Thoracic aorta (tissue), 2 donors: ENCODE results near the gene DAGLA. TPM values are rescaled to one million over a fixed set of nuclear protein-coding genes. Genes with fewer than 3 reads are reported as not detected.

Source experiments
- ATAC-seq: fragments of 150-250 bp; one replicate; pipeline ENCODE4 v1.8.0; 2017; ENCODE audit warnings: low read depth; ENCODE audit not compliant: insufficient number of reproducible peaks, low FRiP score
- DNase-seq: peaks from one replicate; pipeline ENCODE4 v3.0.0-alpha.2; 2020; ENCODE audit warnings: low spot score
- H3K27ac ChIP-seq, 2 donors: fragments of 200-600 bp; sonication (generic); 1 replicate in 1 of 2; 2 replicates in 1 of 2; pipeline ENCODE4 v1.5.1; 2016; ENCODE audit warnings: mild to moderate bottlenecking in 2 of 2, moderate library complexity in 2 of 2
- H3K27me3 ChIP-seq: fragments of 200-600 bp; sonication (generic); replicated peaks from 2 replicates; pipeline ENCODE4 v1.6.0; 2016; ENCODE audit warnings: mild to moderate bottlenecking; ENCODE audit not compliant: insufficient read depth
- H3K36me3 ChIP-seq: fragments of 200-600 bp; sonication (generic); one replicate; pipeline ENCODE4 v1.5.1; 2016
- H3K4me1 ChIP-seq, 2 donors: fragments of 200-600 bp; sonication (generic); 1 replicate in 1 of 2; 2 replicates in 1 of 2; pipeline versions ENCODE4 v1.5.1 to v1.6.0; 2016; ENCODE audit warnings: low read depth in 2 of 2, mild to moderate bottlenecking in 1 of 2; ENCODE audit not compliant: control insufficient read depth in 1 of 2
- H3K4me3 ChIP-seq: fragments of 200-600 bp; sonication (generic); 2 replicates; pipeline ENCODE4 v1.5.1; 2016; ENCODE audit warnings: mild to moderate bottlenecking
- H3K9me3 ChIP-seq: fragments of 200-600 bp; sonication (generic); 2 replicates; pipeline ENCODE4 v1.5.1; 2016
- CTCF ChIP-seq: fragments of 200-600 bp; sonication (generic); IDR thresholded peaks from one replicate; pipeline ENCODE4 v1.5.1; 2019; ENCODE audit warnings: antibody characterized with exemption
- total RNA-seq, 2 donors: library from RNA; depleted of rRNA; stranded (reverse); fragments of >200 nt; gene quantifications; one replicate each; pipeline versions ENCODE4 v1.1.0 to v1.2.3, GENCODE V29; 2016

DAGLA gene
- total RNA-seq, 2 donors from 2014 or later: 1.2 to 1.4 TPM

GRCh38 chr11:61752117-61752924 lies 72.1 kb downstream of the DAGLA start, which contains the start of gene MYRF:
Gene MYRF (plus strand): TSS chr11:61752636. CDS start chr11:61752745, 109 bp downstream.
- Histone ChIP-seq H3K9me3 (no peaks in the 10 kb centered on the region), H3K27ac (no peak within 1 kb of the TSS), H3K4me1 (peaks cover 0 to 11% of the 10 kb centered on the region in 2 donors), H3K4me3 (peak within 1 kb of the TSS; percentile 67), H3K27me3 (no peaks in the 10 kb centered on the region), H3K36me3 (no peaks in the 10 kb centered on the region)
- peak; percentile 37 for TF ChIP-seq CTCF
- ATAC-seq (no peak), DNase-seq (no peak)

GRCh38 chr11:61752925-61753521 lies 72.8 kb downstream of the DAGLA start:
- Histone ChIP-seq H3K27me3 (no peaks in the 10 kb centered on the region), H3K4me3 (peak overlapping the region; percentile 67), H3K9me3 (no peaks in the 10 kb centered on the region), H3K4me1 (peaks cover 0 to 7% of the 10 kb centered on the region in 2 donors), H3K36me3 (no peaks in the 10 kb centered on the region), H3K27ac (no peak overlapping the region)
- no peak for ATAC-seq
- DNase-seq: no peak
- TF ChIP-seq CTCF: no peak

GRCh38 chr11:61753672-61754071 lies 73.5 kb downstream of the DAGLA start:
- Histone ChIP-seq H3K4me1 (peaks cover 0 to 5% of the 10 kb centered on the region in 2 donors), H3K36me3 (no peaks in the 10 kb centered on the region), H3K4me3 (no peak overlapping the region), H3K9me3 (no peaks in the 10 kb centered on the region), H3K27me3 (no peaks in the 10 kb centered on the region), H3K27ac (no peak overlapping the region)
- no peak for ATAC-seq
- no peak for DNase-seq
- TF ChIP-seq CTCF: no peak

DNA sequence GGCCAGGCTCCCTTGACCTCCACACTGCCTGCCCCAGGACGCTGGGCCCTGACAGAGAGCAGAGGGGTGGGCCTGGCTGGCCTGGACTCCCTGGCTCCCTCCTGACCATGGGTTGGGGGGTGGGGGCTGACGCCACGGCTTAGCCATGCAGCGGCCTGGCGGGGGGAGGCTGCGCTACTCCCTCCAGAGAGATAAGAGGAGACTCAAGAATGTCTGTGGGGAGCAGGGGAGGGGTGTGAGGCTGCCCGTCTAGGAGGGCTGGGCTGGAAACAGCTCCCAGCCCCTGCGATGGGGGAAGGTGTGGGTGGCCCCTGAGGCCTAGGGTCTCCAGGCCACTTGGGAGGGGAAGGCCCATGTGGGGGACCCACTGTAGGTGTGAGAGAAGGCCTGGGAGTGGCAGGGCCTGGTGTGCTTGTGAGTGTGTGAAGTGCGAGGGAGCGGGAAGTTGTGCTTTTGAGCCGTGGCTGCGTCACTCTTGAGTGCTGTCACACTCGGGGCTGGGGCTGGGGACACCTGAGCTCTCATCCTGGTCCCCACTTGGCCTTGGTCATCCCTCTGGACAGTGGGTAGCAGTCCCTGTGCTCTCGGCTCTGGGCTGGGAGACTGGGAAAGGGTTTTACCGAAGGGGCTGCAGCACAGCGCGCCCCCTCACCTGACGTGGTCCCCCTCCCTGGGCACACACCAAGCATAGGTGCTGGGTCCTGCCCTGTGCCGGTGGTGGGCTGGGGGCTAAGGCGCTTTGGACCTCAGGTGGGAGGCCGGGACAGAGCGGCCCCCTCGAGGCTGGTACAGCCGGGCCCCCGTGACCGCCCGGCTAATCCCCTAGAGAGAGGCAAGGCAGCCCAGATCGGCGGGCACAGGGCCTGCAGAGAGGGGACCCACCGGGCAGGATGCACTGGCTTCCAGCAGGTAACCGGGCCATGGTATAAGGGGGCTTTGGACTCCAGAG lies 74.6 kb downstream of the DAGLA start:
- DNase-seq: no peak
- Histone ChIP-seq H3K4me3 (no peak overlapping the region), H3K27me3 (no peaks in the 10 kb centered on the region), H3K4me1 (peaks cover 0 to 5% of the 10 kb centered on the region in 2 donors), H3K36me3 (no peaks in the 10 kb centered on the region), H3K9me3 (no peaks in the 10 kb centered on the region), H3K27ac (no peak overlapping the region)
- no peak for TF ChIP-seq CTCF
- ATAC-seq: no peak

DNA sequence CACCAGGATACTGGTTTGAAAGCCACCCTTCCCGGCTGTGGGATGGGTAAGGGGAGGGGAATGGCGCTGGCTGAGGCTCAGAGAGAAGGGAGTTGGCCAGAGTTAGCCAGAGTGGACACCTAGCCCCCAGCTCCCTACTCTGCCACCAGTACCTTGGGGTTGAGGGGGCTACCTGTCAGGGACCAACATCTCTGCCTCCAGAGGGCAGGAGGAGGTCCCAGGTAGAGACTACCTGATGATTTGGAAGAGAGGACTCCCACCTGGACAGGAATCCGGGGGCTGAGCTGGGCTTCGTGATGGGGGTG lies 75.9 kb downstream of the DAGLA start:
- Histone ChIP-seq H3K9me3 (no peaks in the 10 kb centered on the region), H3K4me3 (no peak overlapping the region), H3K36me3 (no peaks in the 10 kb centered on the region), H3K27me3 (no peaks in the 10 kb centered on the region), H3K4me1 (peaks cover 0 to 5% of the 10 kb centered on the region in 2 donors), H3K27ac (no peak overlapping the region)
- ATAC-seq (no peak), DNase-seq (no peak)
- TF ChIP-seq CTCF: no peak
